SIG-M5 treated with dmso at 0.1 percent for 504 hours (cell line): ENCODE data around the gene GABRA4.

Experiments used
- DNase-seq: peaks from one replicate; lab custom pipeline; 2025; ENCODE audit not compliant: unreplicated experiment; lab: John Stamatoyannopoulos, UW

The GABRA4 gene

GRCh38 chr4:46979726-46980125, 13.7 kb downstream of the GABRA4 start:
- DNase-seq: no peak

- DNase-seq: no peak
Measured at GRCh38 chr4:46979283-46979682, 14.1 kb downstream of the GABRA4 start.

- DNase-seq: no peak
Measured at GRCh38 chr4:46977245-46977644, 16.1 kb downstream of the GABRA4 start.

- peak; percentile 84 for DNase-seq
Measured at GRCh38 chr4:46975812-46976553, 17.4 kb downstream of the GABRA4 start.

- no peak for DNase-seq
Measured at GRCh38 chr4:46974891-46975543, 18.4 kb downstream of the GABRA4 start.

GRCh38 chr4:46968847-46969246, 24.5 kb downstream of the GABRA4 start:
- no peak for DNase-seq

GRCh38 chr4:46967631-46968030, 25.8 kb downstream of the GABRA4 start:
- no peak for DNase-seq

GRCh38 chr4:46958742-46959488, 34.5 kb downstream of the GABRA4 start:
- DNase-seq: no peak

- DNase-seq: no peak
Measured at GRCh38 chr4:46956451-46956850, 36.9 kb downstream of the GABRA4 start.

- DNase-seq: no peak
Measured at GRCh38 chr4:46955601-46956000, 37.8 kb downstream of the GABRA4 start.

- DNase-seq: no peak
Measured at GRCh38 chr4:46954643-46955042, 38.7 kb downstream of the GABRA4 start.

GRCh38 chr4:46953564-46953963, 39.8 kb downstream of the GABRA4 start:
- DNase-seq: no peak

GRCh38 chr4:46952451-46952850, 40.9 kb downstream of the GABRA4 start:
- no peak for DNase-seq

- no peak for DNase-seq
Measured at GRCh38 chr4:46950826-46951225, 42.6 kb downstream of the GABRA4 start.

GRCh38 chr4:46949822-46950221, 43.6 kb downstream of the GABRA4 start:
- DNase-seq: no peak

GRCh38 chr4:46947541-46947940, 45.8 kb downstream of the GABRA4 start:
- no peak for DNase-seq

GRCh38 chr4:46946919-46947536, 46.4 kb downstream of the GABRA4 start:
- no peak for DNase-seq

- no peak for DNase-seq
Measured at GRCh38 chr4:46945062-46945461, 48.3 kb downstream of the GABRA4 start.

- DNase-seq: no peak
Measured at GRCh38 chr4:46944345-46944744, 49.0 kb downstream of the GABRA4 start.

- no peak for DNase-seq
Measured at GRCh38 chr4:46937493-46937892, 55.9 kb downstream of the GABRA4 start.

- DNase-seq: no peak
Measured at GRCh38 chr4:46934726-46935125, 58.7 kb downstream of the GABRA4 start.

- DNase-seq: no peak
Measured at GRCh38 chr4:46933686-46934085, 59.7 kb downstream of the GABRA4 start.
